Ovary (tissue), 3 donors: ENCODE results near the gene PHF11.

Experiments
- EP300 ChIP-seq: sonication (generic); formaldehyde crosslinking; IDR thresholded peaks from one replicate; pipeline ENCODE4 v1.6.1; 2017; ENCODE audit warnings: antibody characterized with exemption
- POLR2A ChIP-seq: fragments of 450-650 bp; IDR thresholded peaks from one replicate; pipeline ENCODE4 v1.6.1; 2017; ENCODE audit warnings: antibody characterized with exemption, mild to moderate bottlenecking, moderate library complexity
- TF ChIP-seq, protein P1 (sequence below), 3 donors: fragments of 450-650 bp in 2 of 3; fragments of 200-600 bp in 1 of 3; IDR thresholded peaks; one replicate each; pipeline versions ENCODE4 v1.5.1 to v1.8.0; 2016 to 2022; ENCODE audit warnings: antibody characterized with exemption in 3 of 3, mild to moderate bottlenecking in 1 of 3
- donor health status: DM: no; HTN: no; CAD: no.

DNA sequence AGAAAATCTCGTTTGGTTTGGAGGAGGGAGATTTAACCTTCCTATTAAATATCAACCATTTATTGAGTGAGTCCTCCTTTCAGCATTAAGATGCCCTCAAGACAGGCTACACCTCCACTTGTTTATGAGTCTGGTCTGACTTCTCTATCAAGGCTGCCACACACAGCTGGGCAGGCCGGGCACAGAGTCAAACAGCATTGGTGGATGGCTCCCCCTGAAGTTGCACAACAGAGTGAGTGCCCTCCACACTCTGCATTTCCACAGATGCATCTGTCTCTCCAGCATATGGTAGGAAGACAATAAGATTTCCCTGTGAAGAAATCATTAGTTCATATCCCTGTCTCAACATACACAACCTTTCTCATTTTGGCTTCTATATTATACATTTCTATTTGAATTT lies 31.4 kb downstream of the PHF11 start:
- TF ChIP-seq, protein P1, sequence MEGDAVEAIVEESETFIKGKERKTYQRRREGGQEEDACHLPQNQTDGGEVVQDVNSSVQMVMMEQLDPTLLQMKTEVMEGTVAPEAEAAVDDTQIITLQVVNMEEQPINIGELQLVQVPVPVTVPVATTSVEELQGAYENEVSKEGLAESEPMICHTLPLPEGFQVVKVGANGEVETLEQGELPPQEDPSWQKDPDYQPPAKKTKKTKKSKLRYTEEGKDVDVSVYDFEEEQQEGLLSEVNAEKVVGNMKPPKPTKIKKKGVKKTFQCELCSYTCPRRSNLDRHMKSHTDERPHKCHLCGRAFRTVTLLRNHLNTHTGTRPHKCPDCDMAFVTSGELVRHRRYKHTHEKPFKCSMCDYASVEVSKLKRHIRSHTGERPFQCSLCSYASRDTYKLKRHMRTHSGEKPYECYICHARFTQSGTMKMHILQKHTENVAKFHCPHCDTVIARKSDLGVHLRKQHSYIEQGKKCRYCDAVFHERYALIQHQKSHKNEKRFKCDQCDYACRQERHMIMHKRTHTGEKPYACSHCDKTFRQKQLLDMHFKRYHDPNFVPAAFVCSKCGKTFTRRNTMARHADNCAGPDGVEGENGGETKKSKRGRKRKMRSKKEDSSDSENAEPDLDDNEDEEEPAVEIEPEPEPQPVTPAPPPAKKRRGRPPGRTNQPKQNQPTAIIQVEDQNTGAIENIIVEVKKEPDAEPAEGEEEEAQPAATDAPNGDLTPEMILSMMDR (IDR thresholded peaks at IDR 0.05) = no peak
- TF ChIP-seq EP300 = no peak
- no peak for TF ChIP-seq POLR2A
